Endothelial cell of umbilical vein (primary cell): ENCODE measurements around the gene TPM2.

ENCODE experiments used
- JUN ChIP-seq: IDR thresholded peaks from 2 replicates; pipeline ENCODE4 v1.6.1; 2011; ENCODE audit warnings: borderline replicate concordance, low read depth; ENCODE audit not compliant: insufficient read length, insufficient read depth
- MYC ChIP-seq: IDR thresholded peaks from one replicate; pipeline ENCODE4 v1.6.1; 2011; ENCODE audit warnings: mild to moderate bottlenecking, low read depth, low read length

GRCh38 chr9:35698231-35698630, 8.5 kb upstream of the TPM2 start:
- TF ChIP-seq MYC (no peak), JUN (no peak)
